PC-9 (cell line): ENCODE results near the gene ENO2. TPM values are rescaled to one million over a fixed set of nuclear protein-coding genes. Genes with fewer than 3 reads are reported as not detected.

Source experiments
- BruUV-seq: library from RNA; stranded (reverse); fragments of 400-500 nt; replicated peaks from 2 replicates; lab custom pipeline; 2021; lab: Mats Ljungman, UMichigan
- CTCF ChIA-PET: fragments of 300-600 bp; sonication (Branson Sonifier 250); formaldehyde crosslinking; loops from one replicate; lab custom pipeline; 2022; ENCODE audit warnings: antibody characterized with exemption; lab: Charles Lee
- POLR2A ChIA-PET: fragments of 300-600 bp; sonication (Branson Sonifier 250); formaldehyde crosslinking; loops from one replicate; lab custom pipeline; 2022; ENCODE audit warnings: antibody characterized with exemption; ENCODE audit not compliant: unreplicated experiment; lab: Charles Lee
- DNase-seq, 2 experiments: peaks; one replicate each; pipeline versions ENCODE4 v3.0.0 to v3.0.0-alpha.2; 2015 to 2022; ENCODE audit warnings: mixed read lengths in 1 of 2
- H2AFZ ChIP-seq: fragments of 200-600 bp; sonication (generic); 2 replicates; pipeline ENCODE4 v1.8.1; 2017; ENCODE audit warnings: antibody characterized with exemption
- H3F3A ChIP-seq: fragments of 200-600 bp; sonication (generic); 2 replicates; pipeline ENCODE4 v1.8.1; 2017; ENCODE audit warnings: antibody characterized with exemption, mild to moderate bottlenecking, low read depth; ENCODE audit not compliant: insufficient read depth
- H3K27ac ChIP-seq: fragments of 200-600 bp; sonication (generic); 2 replicates; pipeline ENCODE4 v1.6.1; 2016; ENCODE audit warnings: mixed run types
- H3K27me3 ChIP-seq: fragments of 200-600 bp; sonication (generic); 2 replicates; pipeline ENCODE4 v1.6.1; 2016; ENCODE audit warnings: low read depth, mixed run types; ENCODE audit not compliant: insufficient read depth
- H3K36me3 ChIP-seq: fragments of 200-600 bp; sonication (generic); 2 replicates; pipeline ENCODE4 v1.6.1; 2016; ENCODE audit warnings: low read depth, mixed run types
- H3K4me1 ChIP-seq: fragments of 200-600 bp; sonication (generic); replicated peaks from 2 replicates; pipeline ENCODE4 v1.6.1; 2016; ENCODE audit warnings: mixed run types; ENCODE audit not compliant: insufficient read depth
- H3K4me2 ChIP-seq: fragments of 200-600 bp; sonication (generic); 2 replicates; pipeline ENCODE4 v1.6.1; 2017; ENCODE audit warnings: mixed run types
- H3K4me3 ChIP-seq: fragments of 200-600 bp; sonication (generic); 2 replicates; pipeline ENCODE4 v1.6.1; 2016; ENCODE audit warnings: mixed run types
- H3K79me2 ChIP-seq: fragments of 200-600 bp; sonication (generic); 2 replicates; pipeline ENCODE4 v1.6.1; 2017; ENCODE audit warnings: low read depth, mixed run types
- H3K9me2 ChIP-seq: fragments of 200-600 bp; sonication (generic); 2 replicates; pipeline ENCODE4 v1.8.1; 2017; ENCODE audit warnings: mild to moderate bottlenecking; ENCODE audit not compliant: insufficient read depth
- H3K9me3 ChIP-seq: fragments of 200-600 bp; sonication (generic); 2 replicates; pipeline ENCODE4 v1.8.1; 2016; ENCODE audit warnings: low read depth; ENCODE audit not compliant: insufficient read depth
- H4K20me1 ChIP-seq: fragments of 200-600 bp; sonication (generic); 2 replicates; pipeline ENCODE4 v1.8.1; 2017; ENCODE audit not compliant: insufficient read depth
- CTCF ChIP-seq: fragments of 200-600 bp; sonication (generic); conservative IDR thresholded peaks from 2 replicates; pipeline ENCODE4 v1.6.1; 2017; ENCODE audit warnings: mixed run types, antibody characterized with exemption, mild to moderate bottlenecking, moderate library complexity
- EZH2 ChIP-seq: fragments of 200-600 bp; sonication (generic); IDR thresholded peaks from 2 replicates; pipeline ENCODE4 v1.8.0; 2017; ENCODE audit warnings: antibody characterized with exemption, low read depth
- intact Hi-C: fragments of 100-400 bp; cut with micrococcal nuclease; formaldehyde crosslinking; loops from one replicate; pipeline ENCODE4 v1.10.0; 2022; ENCODE audit not compliant: unreplicated experiment
- total RNA-seq: library from RNA; stranded (reverse); gene quantifications from 2 replicates; pipeline ENCODE4 v1.2.3, GENCODE V29; 2021

Gene ENO2
- total RNA-seq, 1 experiment from 2014 or later = 38.8 TPM

GRCh38 chr12:6894321-6894720 lies 20.1 kb upstream of the ENO2 start:
- Histone ChIP-seq H3K9me2 (no peaks in the 10 kb centered on the region), H3K79me2 (no peaks in the 10 kb centered on the region), H3K4me1 (peaks cover 21% of the 10 kb centered on the region), H3K4me2 (no peak overlapping the region), H3K9me3 (no peaks in the 10 kb centered on the region), H4K20me1 (no peaks in the 10 kb centered on the region), H3F3A (peaks cover 7% of the 10 kb centered on the region; the same call in 1 of the 2 replicates), H3K27ac (no peak overlapping the region), H3K4me3 (no peak overlapping the region), H3K27me3 (no peaks in the 10 kb centered on the region), H2AFZ (no peak overlapping the region), H3K36me3 (no peaks in the 10 kb centered on the region)
- no TSS peak for BruUV-seq
- no peak for TF ChIP-seq EZH2
- no peak for TF ChIP-seq CTCF
- ChIA-PET POLR2A (no interaction called here), CTCF (interaction anchor here (0.6 kb wide), 1 partner anchor 33 kb away, joined by 9 read pairs; no protein-coding TSS in a partner anchor)
- intact Hi-C loops = no loop called here
- DNase-seq = no peak

GRCh38 chr12:6896846-6897435 lies 17.4 kb upstream of the ENO2 start:
- Histone ChIP-seq H3K4me1 (peaks cover 7% of the 10 kb centered on the region; the same call in 1 of the 2 replicates), H4K20me1 (no peaks in the 10 kb centered on the region), H3K9me2 (no peaks in the 10 kb centered on the region), H3K36me3 (no peaks in the 10 kb centered on the region), H3K4me2 (no peak overlapping the region), H3K27ac (no peak overlapping the region), H3F3A (peaks cover 12% of the 10 kb centered on the region; the same call in 1 of the 2 replicates), H3K27me3 (no peaks in the 10 kb centered on the region), H3K4me3 (no peak overlapping the region), H2AFZ (no peak overlapping the region), H3K79me2 (no peaks in the 10 kb centered on the region), H3K9me3 (no peaks in the 10 kb centered on the region)
- TF ChIP-seq EZH2 = no peak
- TF ChIP-seq CTCF = no peak
- POLR2A ChIA-PET = interaction anchor here (0.6 kb wide), 1 partner anchor 127 kb away, joined by 3 read pairs; no protein-coding TSS in a partner anchor
- CTCF ChIA-PET = interaction anchor here (0.5 kb wide), 1 partner anchor 14 kb away, joined by 3 read pairs; no protein-coding TSS in a partner anchor
- DNase-seq = no peak
- BruUV-seq = no TSS peak
- intact Hi-C loops = no loop called here

GRCh38 chr12:6899427-6899826 lies 15.0 kb upstream of the ENO2 start:
- ChIA-PET CTCF (interaction anchor here (0.6 kb wide), 1 partner anchor 484 kb away, joined by 4 read pairs; no protein-coding TSS in a partner anchor), POLR2A (interaction anchor here (0.6 kb wide), 2 partner anchors 26 to 286 kb away, joined by 3 to 8 read pairs; no protein-coding TSS in a partner anchor)
- no peak overlapping the region for H3K4me2 ChIP-seq

More at GRCh38 chr12:6899427-6899826, 15.0 kb upstream of the ENO2 start:
- no peaks in the 10 kb centered on the region for H4K20me1 ChIP-seq
- DNase-seq = no peak
- no peaks in the 10 kb centered on the region for H3K36me3 ChIP-seq
- no peaks in the 10 kb centered on the region for H3K9me2 ChIP-seq
- no TSS peak for BruUV-seq
- no peaks in the 10 kb centered on the region for H3K9me3 ChIP-seq
- H3F3A ChIP-seq = peaks cover 28% of the 10 kb centered on the region; the same call in 1 of the 2 replicates
- no peak overlapping the region for H2AFZ ChIP-seq
- TF ChIP-seq CTCF (no peak), EZH2 (no peak)
- H3K27me3 ChIP-seq = no peaks in the 10 kb centered on the region
- no peak overlapping the region for H3K27ac ChIP-seq
- H3K79me2 ChIP-seq = no peaks in the 10 kb centered on the region
- H3K4me3 ChIP-seq = no peak overlapping the region
- H3K4me1 ChIP-seq = peaks cover 24% of the 10 kb centered on the region
- intact Hi-C loops = no loop called here
